GM23338 (cell line): ENCODE results near the gene GRK7. TPM values are rescaled to one million over a fixed set of nuclear protein-coding genes. Genes with fewer than 3 reads are reported as not detected.
A peak's percentile ranks its signal among the peaks of the same experiment; 100 is the strongest.
"Not testable (repeated sequence)": the region's sequence is repeated elsewhere in the genome, so short reads cannot be mapped to it uniquely, and the experiment has no call there.

ENCODE experiments used
- ATAC-seq: fragments of 200-7000 bp; cut with Tn5 transposase; 3 replicates; pipeline ENCODE4 v1.9.1; 2020
- DNase-seq: peaks from one replicate; pipeline ENCODE4 v3.0.0-alpha.2; 2015; ENCODE audit warnings: low spot score
- H2AFZ ChIP-seq: fragments of 200-600 bp; sonication (generic); 2 replicates; pipeline ENCODE4 v1.8.0; 2016; ENCODE audit warnings: antibody characterized with exemption, mild to moderate bottlenecking, moderate library complexity
- H3F3A ChIP-seq: fragments of 200-600 bp; sonication (generic); replicated peaks from 2 replicates; pipeline ENCODE4 v1.8.0; 2017; ENCODE audit warnings: antibody characterized with exemption, mixed run types, low read depth
- H3K27ac ChIP-seq: fragments of 200-600 bp; sonication (generic); 2 replicates; pipeline ENCODE4 v1.6.1; 2016; ENCODE audit warnings: low read depth
- H3K27me3 ChIP-seq: fragments of 200-600 bp; sonication (generic); 2 replicates; pipeline ENCODE4 v1.8.0; 2016; ENCODE audit warnings: mild to moderate bottlenecking, mixed run types, moderate library complexity; ENCODE audit not compliant: insufficient read depth
- H3K36me3 ChIP-seq: fragments of 200-600 bp; sonication (generic); 2 replicates; pipeline ENCODE4 v1.8.0; 2016; ENCODE audit warnings: mild to moderate bottlenecking; ENCODE audit not compliant: insufficient read depth
- H3K4me1 ChIP-seq: fragments of 200-600 bp; sonication (generic); 2 replicates; pipeline ENCODE4 v1.8.0; 2016; ENCODE audit warnings: mild to moderate bottlenecking, moderate library complexity; ENCODE audit not compliant: insufficient read depth
- H3K4me2 ChIP-seq: fragments of 200-600 bp; sonication (generic); 2 replicates; pipeline ENCODE4 v1.7.1; 2017; ENCODE audit warnings: mixed run types
- H3K4me3 ChIP-seq: fragments of 200-600 bp; sonication (generic); 2 replicates; pipeline ENCODE4 v1.6.1; 2016; ENCODE audit warnings: mixed run types
- H3K79me2 ChIP-seq: fragments of 200-600 bp; sonication (generic); replicated peaks from 2 replicates; pipeline ENCODE4 v1.8.0; 2017; ENCODE audit warnings: mild to moderate bottlenecking; ENCODE audit not compliant: insufficient read depth
- H3K9me2 ChIP-seq: fragments of 200-600 bp; sonication (generic); 2 replicates; pipeline ENCODE4 v1.8.0; 2017; ENCODE audit not compliant: insufficient read depth
- H4K20me1 ChIP-seq: fragments of 200-600 bp; sonication (generic); replicated peaks from 2 replicates; pipeline ENCODE4 v1.8.0; 2017; ENCODE audit warnings: mild to moderate bottlenecking; ENCODE audit not compliant: insufficient read depth
- H3K27ac Mint-ChIP-seq: 2 replicates; pipeline ENCODE4 v1.8.0; 2020; ENCODE audit warnings: inconsistent platforms, mild to moderate bottlenecking, moderate library complexity, mixed read lengths
- H3K27me3 Mint-ChIP-seq: 3 replicates; pipeline ENCODE4 v1.8.0; 2022; ENCODE audit warnings: low read depth, mild to moderate bottlenecking, moderate library complexity, mixed read lengths, inconsistent platforms; ENCODE audit not compliant: insufficient read depth, poor library complexity
- H3K36me3 Mint-ChIP-seq: 3 replicates; pipeline ENCODE4 v1.8.0; 2021; ENCODE audit warnings: low read depth, mild to moderate bottlenecking, inconsistent platforms, moderate library complexity, mixed read lengths
- H3K4me1 Mint-ChIP-seq: 3 replicates; pipeline ENCODE4 v1.8.0; 2020; ENCODE audit warnings: mild to moderate bottlenecking, inconsistent platforms, mixed read lengths
- H3K4me3 Mint-ChIP-seq: 3 replicates; pipeline ENCODE4 v1.8.0; 2021; ENCODE audit warnings: moderate library complexity, mild to moderate bottlenecking, inconsistent platforms, mixed read lengths
- H3K9me3 Mint-ChIP-seq: 3 replicates; pipeline ENCODE4 v1.8.0; 2020; ENCODE audit warnings: moderate library complexity, mild to moderate bottlenecking, inconsistent platforms, mixed read lengths
- CREB1 ChIP-seq: fragments of 250-450 bp; sonication (Bioruptor Pico); IDR thresholded peaks from 2 replicates; pipeline ENCODE4 v1.5.0; 2020; ENCODE audit warnings: low read depth, mild to moderate bottlenecking, moderate library complexity
- EZH2 ChIP-seq: fragments of 200-600 bp; sonication (generic); IDR thresholded peaks from one replicate; pipeline ENCODE4 v1.8.0; 2017; ENCODE audit warnings: antibody characterized with exemption, mild to moderate bottlenecking, low read depth; ENCODE audit not compliant: unreplicated experiment
- EZH2phosphoT487 ChIP-seq: fragments of 200-600 bp; sonication (generic); IDR thresholded peaks from one replicate; pipeline ENCODE4 v1.8.1; 2018; ENCODE audit warnings: antibody characterized with exemption; ENCODE audit not compliant: unreplicated experiment
- JUNB ChIP-seq: IDR thresholded peaks from one replicate; pipeline ENCODE4 v1.6.1; 2016; ENCODE audit warnings: antibody characterized with exemption; ENCODE audit not compliant: unreplicated experiment
- NANOG ChIP-seq: IDR thresholded peaks from 2 replicates; pipeline ENCODE4 v1.6.1; 2016; ENCODE audit warnings: antibody characterized with exemption, borderline replicate concordance
- POLR2AphosphoS5 ChIP-seq: IDR thresholded peaks from 2 replicates; pipeline ENCODE4 v1.6.1; 2016; ENCODE audit warnings: antibody characterized with exemption, low read depth
- STAT1 ChIP-seq: IDR thresholded peaks from one replicate; pipeline ENCODE4 v1.6.1; 2016; ENCODE audit warnings: antibody characterized with exemption; ENCODE audit not compliant: unreplicated experiment
- ZNF114 ChIP-seq: fragments of 250-450 bp; sonication (Bioruptor Pico); IDR thresholded peaks from 2 replicates; pipeline ENCODE4 v1.5.0; 2020; ENCODE audit warnings: mild to moderate bottlenecking, moderate library complexity
- ZNF331 ChIP-seq: fragments of 250-450 bp; sonication (Bioruptor Pico); IDR thresholded peaks from 2 replicates; pipeline ENCODE4 v1.5.0; 2020; ENCODE audit warnings: low read depth, mild to moderate bottlenecking, moderate library complexity
- polyA plus RNA-seq: library from polyadenylated mRNA; unstranded; fragments of >200 nt; fragmentation: Nextera tagmentation; extraction: Ambion mirVana; gene quantifications from 2 replicates; pipeline ENCODE4 v1.2.1, GENCODE V29; 2016
- total RNA-seq: library from RNA; depleted of rRNA; stranded (reverse); fragments of >200 nt; shearing (Covaris generic); gene quantifications from 2 replicates; pipeline ENCODE4 v1.2.3, GENCODE V29; 2014
- TF ChIP-seq, protein P1 (sequence below): fragments of 250-450 bp; sonication (Bioruptor Pico); IDR thresholded peaks from 2 replicates; pipeline ENCODE4 v1.5.0; 2020; ENCODE audit warnings: mild to moderate bottlenecking, moderate library complexity
- TF ChIP-seq, protein P2 (sequence below): IDR thresholded peaks from one replicate; pipeline ENCODE4 v1.6.1; 2018; ENCODE audit warnings: antibody characterized with exemption; ENCODE audit not compliant: unreplicated experiment
- TF ChIP-seq, protein P3 (sequence below): IDR thresholded peaks from 2 replicates; pipeline ENCODE4 v1.6.1; 2016; ENCODE audit warnings: antibody characterized with exemption

GRK7 gene
- total and polyA plus RNA-seq, 2 experiments from 2014 or later = not detected

DNA sequence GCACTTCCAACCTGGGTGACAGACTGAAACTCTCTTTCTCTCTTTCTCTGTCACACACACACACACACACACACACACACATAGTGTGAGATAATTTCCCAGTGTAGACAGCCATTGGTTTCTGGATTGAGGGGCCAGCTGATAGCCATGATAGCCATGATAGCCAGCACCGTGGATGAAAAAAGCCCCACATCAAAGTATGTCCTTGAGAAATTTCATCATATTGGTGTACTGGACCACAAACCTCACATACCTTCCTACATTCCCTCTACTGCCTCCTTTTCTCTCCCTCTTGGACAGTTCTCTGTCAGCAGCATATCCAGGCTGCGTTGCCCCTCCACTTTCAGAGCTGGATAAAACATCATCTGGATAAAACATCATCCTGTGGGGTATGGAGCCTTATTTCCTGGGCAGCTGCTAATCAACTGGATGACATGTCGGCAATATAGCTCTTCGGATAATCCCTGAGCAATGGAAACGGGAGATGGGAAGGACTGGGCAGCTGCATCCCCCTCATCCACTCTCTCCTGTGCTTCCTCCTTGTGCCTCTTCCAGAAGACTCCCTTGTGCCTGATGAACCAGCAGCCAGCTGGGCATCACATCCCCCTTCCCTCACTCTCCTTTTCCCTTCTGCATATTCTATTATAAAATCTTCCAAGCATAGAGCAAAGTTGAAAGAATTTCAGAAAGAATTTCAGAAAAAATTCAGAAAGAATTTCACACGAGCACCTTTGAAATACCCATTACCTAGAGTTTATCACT is 39.3 kb downstream of the GRK7 start (continued):
- TF ChIP-seq, protein P1, sequence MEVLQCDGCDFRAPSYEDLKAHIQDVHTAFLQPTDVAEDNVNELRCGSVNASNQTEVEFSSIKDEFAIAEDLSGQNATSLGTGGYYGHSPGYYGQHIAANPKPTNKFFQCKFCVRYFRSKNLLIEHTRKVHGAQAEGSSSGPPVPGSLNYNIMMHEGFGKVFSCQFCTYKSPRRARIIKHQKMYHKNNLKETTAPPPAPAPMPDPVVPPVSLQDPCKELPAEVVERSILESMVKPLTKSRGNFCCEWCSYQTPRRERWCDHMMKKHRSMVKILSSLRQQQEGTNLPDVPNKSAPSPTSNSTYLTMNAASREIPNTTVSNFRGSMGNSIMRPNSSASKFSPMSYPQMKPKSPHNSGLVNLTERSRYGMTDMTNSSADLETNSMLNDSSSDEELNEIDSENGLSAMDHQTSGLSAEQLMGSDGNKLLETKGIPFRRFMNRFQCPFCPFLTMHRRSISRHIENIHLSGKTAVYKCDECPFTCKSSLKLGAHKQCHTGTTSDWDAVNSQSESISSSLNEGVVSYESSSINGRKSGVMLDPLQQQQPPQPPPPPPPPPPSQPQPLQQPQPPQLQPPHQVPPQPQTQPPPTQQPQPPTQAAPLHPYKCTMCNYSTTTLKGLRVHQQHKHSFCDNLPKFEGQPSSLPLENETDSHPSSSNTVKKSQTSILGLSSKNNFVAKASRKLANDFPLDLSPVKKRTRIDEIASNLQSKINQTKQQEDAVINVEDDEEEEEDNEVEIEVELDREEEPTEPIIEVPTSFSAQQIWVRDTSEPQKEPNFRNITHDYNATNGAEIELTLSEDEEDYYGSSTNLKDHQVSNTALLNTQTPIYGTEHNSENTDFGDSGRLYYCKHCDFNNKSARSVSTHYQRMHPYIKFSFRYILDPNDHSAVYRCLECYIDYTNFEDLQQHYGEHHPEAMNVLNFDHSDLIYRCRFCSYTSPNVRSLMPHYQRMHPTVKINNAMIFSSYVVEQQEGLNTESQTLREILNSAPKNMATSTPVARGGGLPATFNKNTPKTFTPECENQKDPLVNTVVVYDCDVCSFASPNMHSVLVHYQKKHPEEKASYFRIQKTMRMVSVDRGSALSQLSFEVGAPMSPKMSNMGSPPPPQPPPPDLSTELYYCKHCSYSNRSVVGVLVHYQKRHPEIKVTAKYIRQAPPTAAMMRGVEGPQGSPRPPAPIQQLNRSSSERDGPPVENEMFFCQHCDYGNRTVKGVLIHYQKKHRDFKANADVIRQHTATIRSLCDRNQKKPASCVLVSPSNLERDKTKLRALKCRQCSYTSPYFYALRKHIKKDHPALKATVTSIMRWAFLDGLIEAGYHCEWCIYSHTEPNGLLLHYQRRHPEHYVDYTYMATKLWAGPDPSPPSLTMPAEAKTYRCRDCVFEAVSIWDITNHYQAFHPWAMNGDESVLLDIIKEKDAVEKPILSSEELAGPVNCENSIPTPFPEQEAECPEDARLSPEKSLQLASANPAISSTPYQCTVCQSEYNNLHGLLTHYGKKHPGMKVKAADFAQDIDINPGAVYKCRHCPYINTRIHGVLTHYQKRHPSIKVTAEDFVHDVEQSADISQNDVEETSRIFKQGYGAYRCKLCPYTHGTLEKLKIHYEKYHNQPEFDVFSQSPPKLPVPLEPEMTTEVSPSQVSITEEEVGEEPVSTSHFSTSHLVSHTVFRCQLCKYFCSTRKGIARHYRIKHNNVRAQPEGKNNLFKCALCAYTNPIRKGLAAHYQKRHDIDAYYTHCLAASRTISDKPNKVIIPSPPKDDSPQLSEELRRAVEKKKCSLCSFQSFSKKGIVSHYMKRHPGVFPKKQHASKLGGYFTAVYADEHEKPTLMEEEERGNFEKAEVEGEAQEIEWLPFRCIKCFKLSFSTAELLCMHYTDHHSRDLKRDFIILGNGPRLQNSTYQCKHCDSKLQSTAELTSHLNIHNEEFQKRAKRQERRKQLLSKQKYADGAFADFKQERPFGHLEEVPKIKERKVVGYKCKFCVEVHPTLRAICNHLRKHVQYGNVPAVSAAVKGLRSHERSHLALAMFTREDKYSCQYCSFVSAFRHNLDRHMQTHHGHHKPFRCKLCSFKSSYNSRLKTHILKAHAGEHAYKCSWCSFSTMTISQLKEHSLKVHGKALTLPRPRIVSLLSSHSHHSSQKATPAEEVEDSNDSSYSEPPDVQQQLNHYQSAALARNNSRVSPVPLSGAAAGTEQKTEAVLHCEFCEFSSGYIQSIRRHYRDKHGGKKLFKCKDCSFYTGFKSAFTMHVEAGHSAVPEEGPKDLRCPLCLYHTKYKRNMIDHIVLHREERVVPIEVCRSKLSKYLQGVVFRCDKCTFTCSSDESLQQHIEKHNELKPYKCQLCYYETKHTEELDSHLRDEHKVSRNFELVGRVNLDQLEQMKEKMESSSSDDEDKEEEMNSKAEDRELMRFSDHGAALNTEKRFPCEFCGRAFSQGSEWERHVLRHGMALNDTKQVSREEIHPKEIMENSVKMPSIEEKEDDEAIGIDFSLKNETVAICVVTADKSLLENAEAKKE = no peak
- TF ChIP-seq, protein P2, sequence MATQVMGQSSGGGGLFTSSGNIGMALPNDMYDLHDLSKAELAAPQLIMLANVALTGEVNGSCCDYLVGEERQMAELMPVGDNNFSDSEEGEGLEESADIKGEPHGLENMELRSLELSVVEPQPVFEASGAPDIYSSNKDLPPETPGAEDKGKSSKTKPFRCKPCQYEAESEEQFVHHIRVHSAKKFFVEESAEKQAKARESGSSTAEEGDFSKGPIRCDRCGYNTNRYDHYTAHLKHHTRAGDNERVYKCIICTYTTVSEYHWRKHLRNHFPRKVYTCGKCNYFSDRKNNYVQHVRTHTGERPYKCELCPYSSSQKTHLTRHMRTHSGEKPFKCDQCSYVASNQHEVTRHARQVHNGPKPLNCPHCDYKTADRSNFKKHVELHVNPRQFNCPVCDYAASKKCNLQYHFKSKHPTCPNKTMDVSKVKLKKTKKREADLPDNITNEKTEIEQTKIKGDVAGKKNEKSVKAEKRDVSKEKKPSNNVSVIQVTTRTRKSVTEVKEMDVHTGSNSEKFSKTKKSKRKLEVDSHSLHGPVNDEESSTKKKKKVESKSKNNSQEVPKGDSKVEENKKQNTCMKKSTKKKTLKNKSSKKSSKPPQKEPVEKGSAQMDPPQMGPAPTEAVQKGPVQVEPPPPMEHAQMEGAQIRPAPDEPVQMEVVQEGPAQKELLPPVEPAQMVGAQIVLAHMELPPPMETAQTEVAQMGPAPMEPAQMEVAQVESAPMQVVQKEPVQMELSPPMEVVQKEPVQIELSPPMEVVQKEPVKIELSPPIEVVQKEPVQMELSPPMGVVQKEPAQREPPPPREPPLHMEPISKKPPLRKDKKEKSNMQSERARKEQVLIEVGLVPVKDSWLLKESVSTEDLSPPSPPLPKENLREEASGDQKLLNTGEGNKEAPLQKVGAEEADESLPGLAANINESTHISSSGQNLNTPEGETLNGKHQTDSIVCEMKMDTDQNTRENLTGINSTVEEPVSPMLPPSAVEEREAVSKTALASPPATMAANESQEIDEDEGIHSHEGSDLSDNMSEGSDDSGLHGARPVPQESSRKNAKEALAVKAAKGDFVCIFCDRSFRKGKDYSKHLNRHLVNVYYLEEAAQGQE = no peak
- TF ChIP-seq NANOG (no peak), JUNB (no peak), STAT1 (no peak), EZH2phosphoT487 (no peak), ZNF114 (CRISPR knock-in tag) (no peak), POLR2AphosphoS5 (no peak), ZNF331 (CRISPR knock-in tag) (no peak), EZH2 (no peak), CREB1 (CRISPR knock-in tag) (no peak)
- TF ChIP-seq, protein P3, sequence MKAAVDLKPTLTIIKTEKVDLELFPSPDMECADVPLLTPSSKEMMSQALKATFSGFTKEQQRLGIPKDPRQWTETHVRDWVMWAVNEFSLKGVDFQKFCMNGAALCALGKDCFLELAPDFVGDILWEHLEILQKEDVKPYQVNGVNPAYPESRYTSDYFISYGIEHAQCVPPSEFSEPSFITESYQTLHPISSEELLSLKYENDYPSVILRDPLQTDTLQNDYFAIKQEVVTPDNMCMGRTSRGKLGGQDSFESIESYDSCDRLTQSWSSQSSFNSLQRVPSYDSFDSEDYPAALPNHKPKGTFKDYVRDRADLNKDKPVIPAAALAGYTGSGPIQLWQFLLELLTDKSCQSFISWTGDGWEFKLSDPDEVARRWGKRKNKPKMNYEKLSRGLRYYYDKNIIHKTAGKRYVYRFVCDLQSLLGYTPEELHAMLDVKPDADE = no peak

DNA sequence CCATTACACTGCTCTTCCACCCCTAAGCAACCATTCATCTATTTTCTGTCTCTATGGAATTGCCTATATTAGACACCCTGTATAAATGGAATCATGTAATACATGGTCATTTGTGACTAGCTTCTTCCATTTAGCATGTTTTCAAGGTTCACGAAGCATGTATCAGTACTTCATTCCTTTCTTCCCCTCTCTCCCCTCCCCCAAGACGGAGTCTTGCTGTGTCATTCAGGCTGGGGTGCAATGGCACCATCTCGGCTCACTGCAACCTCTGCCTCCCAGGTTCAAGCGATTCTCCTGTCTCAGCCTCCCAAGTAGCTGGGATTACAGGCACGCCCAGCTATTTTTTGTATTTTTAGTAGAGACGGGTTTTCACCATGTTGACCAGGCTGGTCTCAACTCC is 40.3 kb downstream of the GRK7 start:
- H3K4me2 ChIP-seq, H3K27me3 Mint-ChIP-seq, H3K4me1 ChIP-seq, H4K20me1 ChIP-seq, H3K9me2 ChIP-seq, H3K36me3 ChIP-seq, H3K36me3 Mint-ChIP-seq, H3K27me3 ChIP-seq, H3K27ac Mint-ChIP-seq, ATAC-seq, H3K9me3 Mint-ChIP-seq, H3K79me2 ChIP-seq, H3F3A ChIP-seq, H3K27ac ChIP-seq, DNase-seq, H3K4me3 Mint-ChIP-seq, H3K4me1 Mint-ChIP-seq, H3K4me3 ChIP-seq: not testable (repeated sequence)
- H2AFZ ChIP-seq = peak overlapping the region; percentile 61; the same call in 1 of the 2 replicates
